ENCODE data around the gene KRT82. TPM values are rescaled to one million over a fixed set of nuclear protein-coding genes. Genes with fewer than 3 reads are reported as not detected.

KRT82 gene
- total and polyA plus RNA-seq, 2 experiments from 2014 or later: not detected

GRCh38 chr12:52350786-52351185 lies 55.3 kb downstream of the KRT82 start:
- Histone ChIP-seq H3K79me2 (replicated peaks; ENCODE audit: insufficient read depth) (no peaks in the 10 kb centered on the region), H4K20me1 (replicated peaks; ENCODE audit: insufficient read depth) (no peaks in the 10 kb centered on the region; the same call in 1 of the 2 replicates), H3K4me1 (ENCODE audit: insufficient read depth) (no peaks in the 10 kb centered on the region), H3K27ac (ENCODE audit: low read depth) (no peak overlapping the region), H3K4me3 (no peak overlapping the region), H3K9me2 (ENCODE audit: insufficient read depth) (no peaks in the 10 kb centered on the region), H2AFZ (no peak overlapping the region), H3K36me3 (ENCODE audit: insufficient read depth) (no peaks in the 10 kb centered on the region), H3K4me2 (no peak overlapping the region), H3K27me3 (ENCODE audit: insufficient read depth) (no peaks in the 10 kb centered on the region), H3F3A (replicated peaks; ENCODE audit: low read depth) (no peaks in the 10 kb centered on the region)
- no peak for ATAC-seq
- Mint-ChIP-seq H3K4me1 (no peaks in the 10 kb centered on the region), H3K9me3 (no peaks in the 10 kb centered on the region), H3K36me3 (ENCODE audit: low read depth) (no peaks in the 10 kb centered on the region), H3K4me3 (no peak overlapping the region), H3K27me3 (ENCODE audit: insufficient read depth, low read depth, poor library complexity) (peaks cover 3% of the 10 kb centered on the region), H3K27ac (no peak overlapping the region)
- TF ChIP-seq EZH2phosphoT487 (IDR thresholded peaks at IDR 0.05; ENCODE audit: unreplicated experiment): no peak
- TF ChIP-seq ETS1 (IDR thresholded peaks at IDR 0.05): no peak
- no peak for TF ChIP-seq CTCF (conservative IDR thresholded peaks at IDR 0.05; ENCODE audit: low read depth in 2 of 2)
- no peak for TF ChIP-seq ZNF114 (CRISPR knock-in tag; IDR thresholded peaks at IDR 0.05)
- TF ChIP-seq EZH2 (IDR thresholded peaks at IDR 0.05; ENCODE audit: low read depth, unreplicated experiment): no peak
- TF ChIP-seq NANOG (IDR thresholded peaks at IDR 0.05; ENCODE audit: borderline replicate concordance): no peak
- TF ChIP-seq CREB1 (CRISPR knock-in tag; IDR thresholded peaks at IDR 0.05; ENCODE audit: low read depth): no peak
- TF ChIP-seq REST (IDR thresholded peaks at IDR 0.05; ENCODE audit: unreplicated experiment): no peak
- no peak for TF ChIP-seq STAT1 (IDR thresholded peaks at IDR 0.05; ENCODE audit: unreplicated experiment)
- TF ChIP-seq ZNF462 (CRISPR knock-in tag; IDR thresholded peaks at IDR 0.05): no peak
- TF ChIP-seq JUNB (IDR thresholded peaks at IDR 0.05; ENCODE audit: unreplicated experiment): no peak
- no peak for TF ChIP-seq ZNF331 (CRISPR knock-in tag; IDR thresholded peaks at IDR 0.05; ENCODE audit: low read depth)
- TF ChIP-seq POLR2AphosphoS5 (IDR thresholded peaks at IDR 0.05; ENCODE audit: low read depth): no peak
- no peak for DNase-seq (ENCODE audit: low spot score)
